Hepatocyte (in vitro differentiated cells): Measurements from ENCODE around the gene MAPK13.

ENCODE experiments used
- CTCF ChIP-seq: fragments of 200-600 bp; sonication (generic); IDR thresholded peaks from 2 replicates; pipeline ENCODE4 v1.5.1; 2016; ENCODE audit warnings: antibody characterized with exemption, mild to moderate bottlenecking; ENCODE audit not compliant: poor library complexity
- EZH2 ChIP-seq: fragments of 200-600 bp; sonication (generic); IDR thresholded peaks from 2 replicates; pipeline ENCODE4 v1.6.1; 2016; ENCODE audit warnings: antibody characterized with exemption, mild to moderate bottlenecking, borderline replicate concordance

- TF ChIP-seq CTCF, result no peak
- no peak for TF ChIP-seq EZH2
These were observed 2.8 kb downstream of the MAPK13 start for GRCh38 chr6:36133148-36133547.
